Hepatocyte (in vitro differentiated cells): ENCODE results near the gene PIGR. TPM values are rescaled to one million over a fixed set of nuclear protein-coding genes. Genes with fewer than 3 reads are reported as not detected.
A peak's percentile ranks its signal among the peaks of the same experiment; 100 is the strongest.

Source experiments
- DNase-seq: peaks from one replicate; pipeline ENCODE4 v3.0.0-alpha.2; 2016; ENCODE audit warnings: low spot score
- H2AFZ ChIP-seq: fragments of 200-600 bp; sonication (generic); 2 replicates; pipeline ENCODE4 v1.6.0; 2016; ENCODE audit warnings: antibody characterized with exemption, mild to moderate bottlenecking
- H3K27ac ChIP-seq: fragments of 200-600 bp; sonication (generic); 2 replicates; pipeline ENCODE4 v1.5.1; 2016; ENCODE audit warnings: mild to moderate bottlenecking
- H3K27me3 ChIP-seq: fragments of 200-600 bp; sonication (generic); 2 replicates; pipeline ENCODE4 v1.6.1; 2016
- H3K36me3 ChIP-seq: fragments of 200-600 bp; sonication (generic); replicated peaks from 2 replicates; pipeline ENCODE4 v1.5.1; 2016; ENCODE audit warnings: low read depth; ENCODE audit not compliant: insufficient read depth
- H3K4me1 ChIP-seq: fragments of 200-600 bp; sonication (generic); 2 replicates; pipeline ENCODE4 v1.5.1; 2016; ENCODE audit warnings: mild to moderate bottlenecking, moderate library complexity; ENCODE audit not compliant: insufficient read depth
- H3K4me2 ChIP-seq: fragments of 200-600 bp; sonication (generic); 2 replicates; pipeline ENCODE4 v1.6.0; 2016
- H3K4me3 ChIP-seq: fragments of 200-600 bp; sonication (generic); 2 replicates; pipeline ENCODE4 v1.5.1; 2016; ENCODE audit warnings: mild to moderate bottlenecking
- H3K79me2 ChIP-seq: fragments of 200-600 bp; sonication (generic); 2 replicates; pipeline ENCODE4 v1.6.0; 2017; ENCODE audit warnings: mild to moderate bottlenecking
- H3K9me2 ChIP-seq: fragments of 200-600 bp; sonication (generic); replicated peaks from 2 replicates; pipeline ENCODE4 v1.6.0; 2017; ENCODE audit warnings: mild to moderate bottlenecking; ENCODE audit not compliant: insufficient read depth
- H3K9me3 ChIP-seq: fragments of 200-600 bp; sonication (generic); 2 replicates; pipeline ENCODE4 v1.5.1; 2016; ENCODE audit warnings: low read depth, mild to moderate bottlenecking
- H4K20me1 ChIP-seq: fragments of 200-600 bp; sonication (generic); 2 replicates; pipeline ENCODE4 v1.6.0; 2016; ENCODE audit warnings: mild to moderate bottlenecking; ENCODE audit not compliant: insufficient read depth, poor library complexity, severe bottlenecking
- EZH2 ChIP-seq: fragments of 200-600 bp; sonication (generic); IDR thresholded peaks from 2 replicates; pipeline ENCODE4 v1.6.1; 2016; ENCODE audit warnings: antibody characterized with exemption, mild to moderate bottlenecking, borderline replicate concordance
- EZH2phosphoT487 ChIP-seq: fragments of 200-600 bp; sonication (generic); IDR thresholded peaks from one replicate; pipeline ENCODE4 v1.6.1; 2018; ENCODE audit warnings: antibody characterized with exemption, mild to moderate bottlenecking, low read depth, moderate library complexity; ENCODE audit not compliant: unreplicated experiment, severe bottlenecking
- WGBS: methylation state at CpG from one replicate; pipeline ENCODE4 v1.1.6; 2016; ENCODE audit warnings: low lambda C conversion rate; ENCODE audit errors: missing lambda C conversion rate; 5-methylcytosine and 5-hydroxymethylcytosine counted together
- polyA plus RNA-seq: library from polyadenylated mRNA; unstranded; fragments of >200 nt; fragmentation: Nextera tagmentation; extraction: Ambion mirVana; gene quantifications from 2 replicates; pipeline ENCODE4 v1.2.1, GENCODE V29; 2016
- total RNA-seq: library from RNA; depleted of rRNA; stranded (reverse); fragments of >200 nt; gene quantifications from 2 replicates; pipeline ENCODE4 v1.2.3, GENCODE V29; 2014
- TF ChIP-seq, protein P1 (sequence below): fragments of 200-600 bp; sonication (generic); IDR thresholded peaks from 2 replicates; pipeline ENCODE4 v1.5.1; 2016; ENCODE audit warnings: antibody characterized with exemption, mild to moderate bottlenecking; ENCODE audit not compliant: poor library complexity

The PIGR gene
- total and polyA plus RNA-seq, 2 experiments from 2014 or later, result 8.1 to 22.9 TPM

DNA sequence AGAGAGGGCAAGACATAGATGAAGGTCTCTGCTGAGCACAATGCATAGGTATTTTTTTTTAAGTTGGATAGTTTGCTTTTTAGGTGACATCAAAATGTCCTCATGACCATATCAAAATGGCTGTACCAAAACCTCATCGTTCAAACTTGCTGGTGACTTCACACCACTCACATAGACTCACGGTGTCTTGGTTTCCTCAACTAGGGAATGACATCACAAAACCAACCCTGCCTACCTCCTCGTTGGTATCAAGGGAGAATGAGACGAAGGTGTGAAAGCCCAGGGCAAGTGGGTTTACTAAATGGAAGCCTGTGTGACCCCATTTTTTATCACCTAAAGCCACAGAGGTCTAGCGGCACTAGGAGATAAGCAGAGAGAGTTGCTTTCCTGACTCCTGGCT lies 1.6 kb downstream of the PIGR start:
- Histone ChIP-seq H3K27me3 (peaks cover 12% of the 10 kb centered on the region), H3K4me1 (peaks cover 11% of the 10 kb centered on the region), H3K4me3 (no peak overlapping the region), H4K20me1 (no peaks in the 10 kb centered on the region), H3K9me3 (no peaks in the 10 kb centered on the region), H3K9me2 (no peaks in the 10 kb centered on the region), H3K27ac (no peak overlapping the region), H3K79me2 (no peaks in the 10 kb centered on the region), H3K4me2 (no peak overlapping the region), H2AFZ (no peak overlapping the region), H3K36me3 (no peaks in the 10 kb centered on the region)
- DNase-seq, result no peak
- WGBS, result 63% methylated on average over 5 of the region's 5 CpGs
- TF ChIP-seq EZH2phosphoT487 (no peak), EZH2 (no peak)
- TF ChIP-seq, protein P1, sequence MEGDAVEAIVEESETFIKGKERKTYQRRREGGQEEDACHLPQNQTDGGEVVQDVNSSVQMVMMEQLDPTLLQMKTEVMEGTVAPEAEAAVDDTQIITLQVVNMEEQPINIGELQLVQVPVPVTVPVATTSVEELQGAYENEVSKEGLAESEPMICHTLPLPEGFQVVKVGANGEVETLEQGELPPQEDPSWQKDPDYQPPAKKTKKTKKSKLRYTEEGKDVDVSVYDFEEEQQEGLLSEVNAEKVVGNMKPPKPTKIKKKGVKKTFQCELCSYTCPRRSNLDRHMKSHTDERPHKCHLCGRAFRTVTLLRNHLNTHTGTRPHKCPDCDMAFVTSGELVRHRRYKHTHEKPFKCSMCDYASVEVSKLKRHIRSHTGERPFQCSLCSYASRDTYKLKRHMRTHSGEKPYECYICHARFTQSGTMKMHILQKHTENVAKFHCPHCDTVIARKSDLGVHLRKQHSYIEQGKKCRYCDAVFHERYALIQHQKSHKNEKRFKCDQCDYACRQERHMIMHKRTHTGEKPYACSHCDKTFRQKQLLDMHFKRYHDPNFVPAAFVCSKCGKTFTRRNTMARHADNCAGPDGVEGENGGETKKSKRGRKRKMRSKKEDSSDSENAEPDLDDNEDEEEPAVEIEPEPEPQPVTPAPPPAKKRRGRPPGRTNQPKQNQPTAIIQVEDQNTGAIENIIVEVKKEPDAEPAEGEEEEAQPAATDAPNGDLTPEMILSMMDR, result no peak

DNA sequence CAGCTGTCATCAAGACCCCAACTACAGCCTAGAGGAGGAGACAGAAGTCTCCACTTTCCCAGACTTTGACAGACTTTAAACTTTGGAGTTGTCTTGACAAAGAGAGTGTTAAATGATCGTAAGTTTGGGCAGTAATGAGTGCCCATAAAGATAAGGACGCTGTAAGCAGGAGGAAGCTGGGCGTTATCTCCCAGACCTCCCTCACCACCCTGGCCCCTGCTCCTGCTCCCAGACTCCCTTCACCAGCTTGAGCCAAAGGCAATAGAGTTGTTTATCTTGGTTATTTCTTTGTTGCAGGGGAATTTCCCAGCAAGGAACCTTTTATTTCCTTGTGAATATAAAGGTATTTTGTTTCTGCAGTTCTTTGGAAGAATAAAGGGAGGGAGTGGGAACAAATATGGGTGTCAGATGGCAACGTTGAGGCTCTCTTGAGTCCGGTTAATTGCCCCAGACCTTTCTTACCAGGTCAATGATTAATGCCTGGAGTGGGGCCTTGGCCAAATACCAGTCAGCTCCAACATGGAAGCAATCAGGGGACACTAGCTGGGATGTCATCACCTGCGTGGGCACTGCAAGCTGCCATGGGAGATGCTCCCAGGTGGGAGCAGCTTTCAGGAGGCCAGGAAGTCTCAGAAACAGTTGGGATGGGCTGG lies 4.4 kb downstream of the PIGR start:
- H3K4me3 ChIP-seq, result no peak overlapping the region

DNA sequence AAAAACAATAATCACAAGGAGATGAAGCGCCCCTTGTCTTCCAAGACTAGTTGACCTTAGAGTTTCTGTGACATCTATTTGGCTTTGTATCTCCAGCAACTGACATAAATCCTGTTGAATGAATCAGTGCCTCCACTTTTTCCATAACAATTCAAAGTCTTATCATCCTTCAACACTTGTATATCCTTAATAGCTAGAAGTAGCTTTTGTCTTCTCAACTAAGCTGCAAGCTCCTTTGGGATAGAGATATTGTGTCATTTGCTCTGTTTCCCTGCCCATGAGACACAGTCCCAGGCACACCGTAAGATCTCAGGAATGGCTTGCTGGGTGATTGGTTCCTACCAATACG lies 5.7 kb downstream of the PIGR start:
- H3K4me2 ChIP-seq, result no peak overlapping the region
- no peaks in the 10 kb centered on the region for H3K36me3 ChIP-seq
- no peak for TF ChIP-seq EZH2phosphoT487
- TF ChIP-seq, protein P1, result no peak
- no peak for TF ChIP-seq EZH2
- no peak for DNase-seq
- peaks cover 12% of the 10 kb centered on the region for H3K27me3 ChIP-seq
- no peaks in the 10 kb centered on the region for H3K9me2 ChIP-seq
- no peak overlapping the region for H3K4me3 ChIP-seq
- no peak overlapping the region for H2AFZ ChIP-seq
- H3K79me2 ChIP-seq, result no peaks in the 10 kb centered on the region
- H3K27ac ChIP-seq, result no peak overlapping the region
- H3K4me1 ChIP-seq, result peaks cover 11% of the 10 kb centered on the region
- H3K9me3 ChIP-seq, result no peaks in the 10 kb centered on the region
- H4K20me1 ChIP-seq, result no peaks in the 10 kb centered on the region
- 95% methylated on average over 3 of the region's 3 CpGs for WGBS

More for the DNA sequence above, 4.4 kb downstream of the PIGR start:
- peak; percentile 68 for DNase-seq
- Histone ChIP-seq H3K4me2 (peak overlapping the region; percentile 45), H2AFZ (no peak overlapping the region), H3K79me2 (no peaks in the 10 kb centered on the region), H3K36me3 (no peaks in the 10 kb centered on the region), H3K27me3 (peaks cover 12% of the 10 kb centered on the region), H4K20me1 (no peaks in the 10 kb centered on the region), H3K27ac (peak overlapping the region; percentile 82), H3K9me2 (no peaks in the 10 kb centered on the region), H3K9me3 (no peaks in the 10 kb centered on the region), H3K4me1 (peaks cover 11% of the 10 kb centered on the region)
- 23% methylated on average over 6 of the region's 6 CpGs for WGBS
- TF ChIP-seq EZH2phosphoT487, result no peak
- TF ChIP-seq, protein P1, result no peak
- no peak for TF ChIP-seq EZH2
